NCI-H82 (cell line): ENCODE measurements around the gene LHFPL6.

Experiments
- DNase-seq: peaks from one replicate; lab custom pipeline; 2025; lab: John Stamatoyannopoulos, UW

LHFPL6 gene

GRCh38 chr13:39411511-39411910 is 191.5 kb downstream of the LHFPL6 start:
- no peak for DNase-seq

GRCh38 chr13:39410964-39411363 is 192.0 kb downstream of the LHFPL6 start:
- DNase-seq: no peak

- no peak for DNase-seq
Measured at GRCh38 chr13:39410096-39410901, 192.7 kb downstream of the LHFPL6 start.

GRCh38 chr13:39408512-39408911 is 194.5 kb downstream of the LHFPL6 start:
- DNase-seq: no peak

- no peak for DNase-seq
Measured at GRCh38 chr13:39407786-39408185, 195.2 kb downstream of the LHFPL6 start.

- peak; percentile 74 for DNase-seq
Measured at GRCh38 chr13:39407138-39407537, 195.9 kb downstream of the LHFPL6 start.

GRCh38 chr13:39406688-39407087 is 196.3 kb downstream of the LHFPL6 start:
- DNase-seq: peak; percentile 55

- no peak for DNase-seq
Measured at GRCh38 chr13:39405596-39406205, 197.3 kb downstream of the LHFPL6 start.

- no peak for DNase-seq
Measured at GRCh38 chr13:39405107-39405506, 197.9 kb downstream of the LHFPL6 start.

- DNase-seq: no peak
Measured at GRCh38 chr13:39403106-39403505, 199.9 kb downstream of the LHFPL6 start.

GRCh38 chr13:39402221-39402970 is 200.6 kb downstream of the LHFPL6 start:
- no peak for DNase-seq

- DNase-seq: no peak
Measured at GRCh38 chr13:39401756-39402155, 201.2 kb downstream of the LHFPL6 start.

GRCh38 chr13:39401046-39401705 is 201.8 kb downstream of the LHFPL6 start:
- DNase-seq: no peak

GRCh38 chr13:39399102-39399501 is 203.9 kb downstream of the LHFPL6 start:
- no peak for DNase-seq

- no peak for DNase-seq
Measured at GRCh38 chr13:39397896-39398265, 205.1 kb downstream of the LHFPL6 start.

- no peak for DNase-seq
Measured at GRCh38 chr13:39397226-39397895, 205.6 kb downstream of the LHFPL6 start.

- no peak for DNase-seq
Measured at GRCh38 chr13:39394796-39395678, 208.0 kb downstream of the LHFPL6 start.

GRCh38 chr13:39391761-39392160 is 211.2 kb downstream of the LHFPL6 start:
- no peak for DNase-seq

- DNase-seq: no peak
Measured at GRCh38 chr13:39389013-39389412, 214.0 kb downstream of the LHFPL6 start.

- DNase-seq: no peak
Measured at GRCh38 chr13:39385621-39386231, 217.3 kb downstream of the LHFPL6 start.
